Stimulated activated CD4-positive, alpha-beta T cell treated with anti-CD3 and anti-CD28 coated beads, Interleukin-1b, Interleukin-23, amount 100 ng/mL, for 1 hour (primary cell): ENCODE measurements around the gene ACAA2.
"Not testable (repeated sequence)": the region's sequence is repeated elsewhere in the genome, so short reads cannot be mapped to it uniquely, and the experiment has no call there.

ENCODE experiments used
- DNase-seq, 2 donors: peaks; one replicate each; pipeline ENCODE4 v3.0.0-alpha.2; 2020; ENCODE audit warnings: low read depth in 2 of 2

The ACAA2 gene

GRCh38 chr18:49811151-49811938, 2.0 kb downstream of the ACAA2 start:
- no peak for DNase-seq

- DNase-seq = not testable (repeated sequence)
Observed at GRCh38 chr18:49808553-49809191, 4.7 kb downstream of the ACAA2 start.

- no peak for DNase-seq
Observed at GRCh38 chr18:49804096-49804495, 9.2 kb downstream of the ACAA2 start.

- DNase-seq = no peak
Observed at GRCh38 chr18:49802623-49803022, 10.7 kb downstream of the ACAA2 start.

GRCh38 chr18:49800491-49800890, 12.8 kb downstream of the ACAA2 start:
- not testable (repeated sequence) for DNase-seq

GRCh38 chr18:49799806-49800205, 13.5 kb downstream of the ACAA2 start:
- not testable (repeated sequence) for DNase-seq

GRCh38 chr18:49798001-49798400, 15.3 kb downstream of the ACAA2 start:
- no peak for DNase-seq

GRCh38 chr18:49795612-49796552, 17.5 kb downstream of the ACAA2 start:
- DNase-seq = no peak

- no peak for DNase-seq
Observed at GRCh38 chr18:49794743-49795142, 18.6 kb downstream of the ACAA2 start.

GRCh38 chr18:49789560-49790134, 23.7 kb downstream of the ACAA2 start:
- DNase-seq = not testable (repeated sequence)

- DNase-seq = no peak
Observed at GRCh38 chr18:49788327-49788898, 24.9 kb downstream of the ACAA2 start.

- DNase-seq = no peak
Observed at GRCh38 chr18:49786019-49786720, 27.2 kb downstream of the ACAA2 start.

GRCh38 chr18:49784427-49785185, 28.7 kb downstream of the ACAA2 start:
- no peak for DNase-seq

- not testable (repeated sequence) for DNase-seq
Observed at GRCh38 chr18:49783631-49784030, 29.7 kb downstream of the ACAA2 start.

- no peak for DNase-seq
Observed at GRCh38 chr18:49778826-49779465, 34.4 kb downstream of the ACAA2 start.

- no peak for DNase-seq
Observed at GRCh38 chr18:49769047-49769728, 44.1 kb downstream of the ACAA2 start.

GRCh38 chr18:49768051-49768391, 45.3 kb downstream of the ACAA2 start:
- DNase-seq = no peak

GRCh38 chr18:49767111-49768050, 46.0 kb downstream of the ACAA2 start:
- no peak for DNase-seq
